ENCODE measurements around the gene FKBP5.

FKBP5 gene

DNA sequence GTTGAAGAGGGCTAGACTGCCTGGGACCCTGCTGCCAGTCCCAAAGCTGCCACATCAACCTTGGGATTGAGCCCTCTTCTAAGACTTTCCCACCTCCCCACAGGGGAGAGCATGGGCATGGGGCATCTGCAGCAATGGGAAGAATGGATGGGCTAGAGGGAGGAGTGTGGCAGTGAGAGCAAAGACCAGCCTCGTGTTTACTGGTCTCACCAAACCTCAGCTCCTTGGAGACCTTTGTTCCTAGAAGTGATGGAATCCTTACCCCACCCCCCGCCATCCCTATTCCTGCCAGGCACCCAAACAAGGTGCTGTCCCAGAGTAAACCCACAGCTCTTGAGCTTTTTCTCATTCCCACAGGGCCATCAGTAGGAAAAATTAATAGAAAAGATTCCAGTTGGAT, 28.1 kb upstream of the FKBP5 start:
- no peak overlapping the region for H3K4me3 ChIP-seq (ENCODE audit: low read depth, low read length)
- TF ChIP-seq, protein P1, sequence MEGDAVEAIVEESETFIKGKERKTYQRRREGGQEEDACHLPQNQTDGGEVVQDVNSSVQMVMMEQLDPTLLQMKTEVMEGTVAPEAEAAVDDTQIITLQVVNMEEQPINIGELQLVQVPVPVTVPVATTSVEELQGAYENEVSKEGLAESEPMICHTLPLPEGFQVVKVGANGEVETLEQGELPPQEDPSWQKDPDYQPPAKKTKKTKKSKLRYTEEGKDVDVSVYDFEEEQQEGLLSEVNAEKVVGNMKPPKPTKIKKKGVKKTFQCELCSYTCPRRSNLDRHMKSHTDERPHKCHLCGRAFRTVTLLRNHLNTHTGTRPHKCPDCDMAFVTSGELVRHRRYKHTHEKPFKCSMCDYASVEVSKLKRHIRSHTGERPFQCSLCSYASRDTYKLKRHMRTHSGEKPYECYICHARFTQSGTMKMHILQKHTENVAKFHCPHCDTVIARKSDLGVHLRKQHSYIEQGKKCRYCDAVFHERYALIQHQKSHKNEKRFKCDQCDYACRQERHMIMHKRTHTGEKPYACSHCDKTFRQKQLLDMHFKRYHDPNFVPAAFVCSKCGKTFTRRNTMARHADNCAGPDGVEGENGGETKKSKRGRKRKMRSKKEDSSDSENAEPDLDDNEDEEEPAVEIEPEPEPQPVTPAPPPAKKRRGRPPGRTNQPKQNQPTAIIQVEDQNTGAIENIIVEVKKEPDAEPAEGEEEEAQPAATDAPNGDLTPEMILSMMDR (IDR thresholded peaks at IDR 0.05; ENCODE audit: low read depth, low read length), result no peak

GRCh38 chr6:35713006-35713767, 24.5 kb upstream of the FKBP5 start:
- TF ChIP-seq, protein P1 (IDR thresholded peaks at IDR 0.05; ENCODE audit: low read depth, low read length), result no peak
- no peak overlapping the region for H3K4me3 ChIP-seq (ENCODE audit: low read depth, low read length)

DNA sequence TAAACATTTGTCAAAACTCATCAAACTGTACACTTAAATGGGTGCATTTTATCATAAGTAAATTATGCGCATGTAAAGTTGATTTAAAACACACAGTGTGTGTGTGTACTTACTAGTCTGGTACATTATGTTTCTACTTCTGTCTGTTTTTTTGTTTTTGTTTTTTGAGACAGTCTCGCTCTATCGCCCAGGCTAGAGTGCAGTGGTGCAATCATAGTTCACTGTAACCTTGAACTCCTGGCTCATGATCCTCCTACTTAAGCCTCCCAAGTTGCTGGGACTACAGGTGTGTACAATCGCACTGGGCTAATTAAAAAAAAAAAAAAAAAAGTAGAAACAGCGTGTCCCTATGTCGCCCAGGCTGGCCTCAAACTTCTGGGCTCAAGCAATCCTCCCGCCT, 23.0 kb upstream of the FKBP5 start:
- no peak overlapping the region for H3K4me3 ChIP-seq (ENCODE audit: low read depth, low read length)
- TF ChIP-seq, protein P1 (IDR thresholded peaks at IDR 0.05; ENCODE audit: low read depth, low read length), result no peak

- TF ChIP-seq, protein P1 (IDR thresholded peaks at IDR 0.05; ENCODE audit: low read depth, low read length), result no peak
- no peak overlapping the region for H3K4me3 ChIP-seq (ENCODE audit: low read depth, low read length)
Observed at GRCh38 chr6:35710241-35710847, 21.6 kb upstream of the FKBP5 start.

- TF ChIP-seq, protein P1 (IDR thresholded peaks at IDR 0.05; ENCODE audit: low read depth, low read length), result no peak
- H3K4me3 ChIP-seq (ENCODE audit: low read depth, low read length), result no peak overlapping the region
Observed at GRCh38 chr6:35708585-35708984, 19.9 kb upstream of the FKBP5 start.

DNA sequence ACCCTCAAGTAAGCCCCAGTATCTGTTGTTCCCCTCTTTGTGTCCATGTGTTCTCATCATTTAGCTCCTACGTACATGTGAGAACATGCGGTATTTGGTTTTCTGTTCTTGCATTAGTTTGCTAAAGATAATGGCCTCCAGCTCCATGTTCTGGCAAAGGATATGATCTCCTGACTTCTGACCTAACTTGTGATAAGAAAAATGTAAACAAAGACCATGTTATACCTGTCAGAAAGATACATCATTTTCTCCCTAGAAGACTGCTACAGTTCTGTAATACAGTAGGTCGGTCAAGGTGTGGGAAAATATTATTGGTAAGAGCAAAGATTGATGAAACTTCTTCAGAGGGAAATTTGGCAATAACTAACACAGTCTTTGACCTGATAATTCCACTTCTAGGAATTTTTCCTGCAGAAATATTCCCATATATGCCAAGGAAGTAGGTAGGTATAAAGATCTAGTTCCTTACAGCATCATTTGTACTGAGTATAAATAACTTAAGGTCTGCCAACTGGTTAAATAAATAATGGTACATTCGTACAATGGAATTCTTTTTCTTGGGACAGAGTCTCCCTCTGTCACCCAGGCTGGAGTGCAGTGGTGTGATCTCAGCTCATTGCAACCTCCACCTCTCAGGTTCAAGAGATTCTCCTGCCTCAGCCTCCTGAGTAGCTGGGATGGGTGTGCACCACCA, 19.1 kb upstream of the FKBP5 start:
- TF ChIP-seq, protein P1 (IDR thresholded peaks at IDR 0.05; ENCODE audit: low read depth, low read length), result no peak
- no peak overlapping the region for H3K4me3 ChIP-seq (ENCODE audit: low read depth, low read length)

DNA sequence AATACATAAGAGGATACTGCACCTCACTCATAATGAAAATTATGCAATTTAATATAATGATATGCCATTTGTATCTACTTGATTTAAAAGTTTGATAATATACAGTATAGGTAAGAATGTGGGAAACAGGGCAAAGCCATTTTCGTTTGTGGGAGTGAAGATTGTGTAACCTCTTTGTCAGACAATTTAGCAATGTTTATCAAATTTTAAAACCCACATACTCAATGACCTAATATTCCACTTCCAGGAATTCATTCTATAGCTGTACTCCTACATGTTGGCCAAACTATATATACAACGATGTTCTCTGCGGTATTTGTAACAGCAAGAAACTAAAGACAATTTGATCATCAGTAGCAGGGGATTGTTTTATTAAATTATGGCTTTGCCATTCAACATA, 17.8 kb upstream of the FKBP5 start:
- no peak overlapping the region for H3K4me3 ChIP-seq (ENCODE audit: low read depth, low read length)
- TF ChIP-seq, protein P1 (IDR thresholded peaks at IDR 0.05; ENCODE audit: low read depth, low read length), result no peak

Data from WI38 (cell line).